GM12801 (cell line): ENCODE data around the gene PXDN.

Experiments
- CTCF ChIP-seq: IDR thresholded peaks from one replicate; pipeline ENCODE4 v1.5.1; 2011; ENCODE audit warnings: control low read depth; ENCODE audit not compliant: insufficient read length; ENCODE audit errors: extremely low read depth

The PXDN gene

GRCh38 chr2:1745171-1746023 lies 1.1 kb upstream of the PXDN start:
- no peak for TF ChIP-seq CTCF

- no peak for TF ChIP-seq CTCF
These were observed 217 bp downstream of the PXDN start for GRCh38 chr2:1744151-1744445.

GRCh38 chr2:1743396-1744150 lies 742 bp downstream of the PXDN start:
- TF ChIP-seq CTCF = no peak

- no peak for TF ChIP-seq CTCF
These were observed 1.5 kb downstream of the PXDN start for GRCh38 chr2:1742681-1743395.

- no peak for TF ChIP-seq CTCF
These were observed 2.0 kb downstream of the PXDN start for GRCh38 chr2:1742301-1742680.

GRCh38 chr2:1741851-1742250 lies 2.5 kb downstream of the PXDN start:
- TF ChIP-seq CTCF = no peak
